ENCODE results near the gene AOX1. TPM values are rescaled to one million over a fixed set of nuclear protein-coding genes. Genes with fewer than 3 reads are reported as not detected.
"Not testable (repeated sequence)": the region's sequence is repeated elsewhere in the genome, so short reads cannot be mapped to it uniquely, and the experiment has no call there.

The AOX1 gene
- total and polyA plus RNA-seq, 4 donors, result 1.2 to 35.6 (median 7.9) TPM

DNA sequence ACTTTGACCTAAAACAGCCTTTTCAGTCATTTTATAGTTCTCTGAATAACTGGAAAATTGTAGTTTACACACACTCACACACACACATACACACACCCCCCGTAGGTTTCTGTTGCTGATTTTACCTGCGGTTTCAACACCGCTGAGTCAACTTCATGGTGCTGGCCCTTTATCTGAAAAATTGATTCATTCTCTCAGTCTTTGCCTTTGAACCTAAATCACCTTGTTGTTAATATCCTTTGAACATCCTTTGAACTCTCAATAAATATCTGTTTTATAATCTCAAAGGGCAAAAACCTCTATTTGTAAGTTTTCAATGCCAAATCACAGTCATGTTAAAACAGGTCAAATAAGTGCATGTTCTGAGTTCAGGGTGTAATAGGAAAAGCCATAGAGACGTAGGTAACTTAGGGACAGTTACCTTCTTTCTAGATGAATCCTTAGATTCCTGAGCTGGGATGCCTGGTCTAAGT is 116.9 kb downstream of the AOX1 start:
- WGBS (ENCODE audit: insufficient coverage), result 82% methylated on average over 3 of the region's 4 CpGs
- H3K27ac ChIP-seq (ENCODE audit: low read depth, low read length), result no peak overlapping the region
- no peaks in the 10 kb centered on the region for H3K4me1 ChIP-seq (ENCODE audit: control insufficient read depth, insufficient read depth, low read length)

DNA sequence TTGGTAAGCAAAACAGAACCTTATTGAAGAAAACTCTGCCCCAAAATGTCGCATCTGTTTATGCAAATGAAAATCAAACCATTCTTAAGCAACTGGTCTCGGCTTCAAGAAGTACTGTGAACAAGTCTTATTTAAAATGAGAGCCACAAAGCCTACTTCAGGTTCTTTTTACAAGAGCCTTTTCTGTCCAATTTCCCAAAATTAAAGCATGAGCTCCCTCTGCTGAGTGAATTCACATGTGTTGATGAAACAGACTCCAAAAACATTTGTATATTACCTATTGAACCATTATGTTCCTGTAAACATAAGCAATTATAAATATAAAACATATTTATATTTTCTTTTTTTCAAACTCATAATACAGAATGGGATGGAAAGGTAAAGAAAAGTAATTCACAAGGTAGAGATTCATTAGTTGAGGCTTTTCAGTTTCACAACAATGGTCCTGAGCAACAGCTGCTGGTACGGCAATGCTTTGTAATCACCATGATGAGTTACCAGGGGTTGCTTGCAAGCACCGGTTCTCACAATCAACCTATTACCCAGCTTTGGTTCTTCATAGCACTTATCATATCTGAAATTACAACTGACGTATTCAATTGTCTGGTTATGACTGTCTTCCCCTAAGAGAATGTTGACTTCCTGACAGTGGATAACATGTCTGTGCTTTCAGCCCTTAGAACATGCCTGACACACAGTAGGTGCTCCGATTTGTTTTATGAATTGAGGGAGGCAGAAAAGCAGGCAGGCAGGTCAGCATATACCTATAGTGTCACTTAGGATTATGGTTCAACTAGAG is 117.5 kb downstream of the AOX1 start:
- WGBS (ENCODE audit: insufficient coverage), result 49% methylated on average over 4 of the region's 6 CpGs
- Histone ChIP-seq H3K4me3 (ENCODE audit: low read depth, low read length) (no peak overlapping the region), H3K27me3 (ENCODE audit: control insufficient read depth, insufficient read depth, low read length) (no peaks in the 10 kb centered on the region), H3K36me3 (ENCODE audit: control insufficient read depth, insufficient read depth, low read length) (no peaks in the 10 kb centered on the region), H3K4me1 (ENCODE audit: control insufficient read depth, insufficient read depth, low read length) (no peaks in the 10 kb centered on the region), H3K27ac (ENCODE audit: low read depth, low read length) (no peak overlapping the region), H3K9me3 (ENCODE audit: control insufficient read depth, insufficient read depth, low read length) (no peaks in the 10 kb centered on the region)
- peak; percentile 36 to 94 (median 57) for DNase-seq (ENCODE audit: low read depth in 4 of 6, low spot score in 6 of 6)

More for the DNA sequence above, 116.9 kb downstream of the AOX1 start:
- Histone ChIP-seq H3K4me3 (ENCODE audit: low read depth, low read length) (no peak overlapping the region), H3K27me3 (ENCODE audit: control insufficient read depth, insufficient read depth, low read length) (no peaks in the 10 kb centered on the region), H3K36me3 (ENCODE audit: control insufficient read depth, insufficient read depth, low read length) (no peaks in the 10 kb centered on the region), H3K9me3 (ENCODE audit: control insufficient read depth, insufficient read depth, low read length) (no peaks in the 10 kb centered on the region)
- no peak for DNase-seq (ENCODE audit: low read depth in 4 of 6, low spot score in 6 of 6)

- no peak overlapping the region for H3K4me3 ChIP-seq (ENCODE audit: low read depth, low read length)
- H3K27ac ChIP-seq (ENCODE audit: low read depth, low read length), result no peak overlapping the region
- WGBS (ENCODE audit: insufficient coverage), result 60% methylated on average over 3 of the region's 4 CpGs
These were observed 118.3 kb downstream of the AOX1 start for GRCh38 chr2:200703926-200704637.

DNA sequence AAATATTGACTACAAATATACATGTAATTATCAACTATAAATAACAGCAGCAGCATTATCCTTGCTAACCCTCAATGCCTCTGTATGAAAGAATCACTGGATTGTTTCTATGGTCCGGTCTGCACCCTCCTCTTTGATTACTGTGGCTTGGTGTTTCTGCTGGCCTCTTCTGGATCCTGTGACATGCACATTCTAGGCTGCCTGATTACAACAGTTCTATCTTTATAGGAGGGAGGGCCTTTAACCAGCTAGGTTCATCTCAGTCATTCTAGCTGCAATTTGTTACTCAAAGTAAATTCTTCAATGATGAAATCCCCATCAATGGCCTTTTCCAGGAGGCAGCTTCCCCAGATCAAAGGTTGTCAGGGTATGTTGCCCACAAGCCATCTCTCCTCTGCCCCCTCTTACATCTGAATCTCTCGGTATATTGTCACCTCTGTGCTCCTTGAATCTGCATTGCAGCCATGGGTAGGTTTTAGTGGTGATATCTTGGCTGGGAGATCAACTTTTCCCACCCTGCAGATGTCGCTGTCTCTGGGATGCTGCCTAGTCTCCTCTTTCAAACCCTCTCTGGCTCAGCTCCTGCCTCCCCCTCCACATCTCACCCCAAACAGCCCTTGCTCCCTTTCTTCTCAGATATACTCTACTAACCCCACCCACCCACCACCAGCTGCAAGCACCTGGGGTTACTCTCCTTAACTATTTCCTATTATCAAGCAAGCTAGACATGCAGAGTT is 119.7 kb downstream of the AOX1 start:
- no peak for DNase-seq (ENCODE audit: low read depth in 4 of 6, low spot score in 6 of 6)
- Histone ChIP-seq H3K4me3 (ENCODE audit: low read depth, low read length) (no peak overlapping the region), H3K9me3 (ENCODE audit: control insufficient read depth, insufficient read depth, low read length) (no peaks in the 10 kb centered on the region), H3K36me3 (ENCODE audit: control insufficient read depth, insufficient read depth, low read length) (no peaks in the 10 kb centered on the region), H3K27me3 (ENCODE audit: control insufficient read depth, insufficient read depth, low read length) (no peaks in the 10 kb centered on the region), H3K4me1 (ENCODE audit: control insufficient read depth, insufficient read depth, low read length) (no peaks in the 10 kb centered on the region), H3K27ac (ENCODE audit: low read depth, low read length) (no peak overlapping the region)
- 0% methylated on average over 1 of the region's 3 CpGs for WGBS (ENCODE audit: insufficient coverage)

More at GRCh38 chr2:200703926-200704637, 118.3 kb downstream of the AOX1 start:
- no peak for DNase-seq (ENCODE audit: low read depth in 4 of 6, low spot score in 6 of 6)
- H3K36me3 ChIP-seq (ENCODE audit: control insufficient read depth, insufficient read depth, low read length), result no peaks in the 10 kb centered on the region
- H3K9me3 ChIP-seq (ENCODE audit: control insufficient read depth, insufficient read depth, low read length), result no peaks in the 10 kb centered on the region
- no peaks in the 10 kb centered on the region for H3K27me3 ChIP-seq (ENCODE audit: control insufficient read depth, insufficient read depth, low read length)
- H3K4me1 ChIP-seq (ENCODE audit: control insufficient read depth, insufficient read depth, low read length), result no peaks in the 10 kb centered on the region

- H3K4me1 ChIP-seq (ENCODE audit: control insufficient read depth, insufficient read depth, low read length), result peaks cover 4% of the 10 kb centered on the region
- WGBS (ENCODE audit: insufficient coverage), result no CpG with 5 or more reads among the region's 1 CpG
- H3K36me3 ChIP-seq (ENCODE audit: control insufficient read depth, insufficient read depth, low read length), result no peaks in the 10 kb centered on the region
- no peaks in the 10 kb centered on the region for H3K27me3 ChIP-seq (ENCODE audit: control insufficient read depth, insufficient read depth, low read length)
- H3K9me3 ChIP-seq (ENCODE audit: control insufficient read depth, insufficient read depth, low read length), result no peaks in the 10 kb centered on the region
- DNase-seq (ENCODE audit: low read depth in 4 of 6, low spot score in 6 of 6), result no peak
- no peak overlapping the region for H3K4me3 ChIP-seq (ENCODE audit: low read depth, low read length)
- no peak overlapping the region for H3K27ac ChIP-seq (ENCODE audit: low read depth, low read length)
These were observed 123.1 kb downstream of the AOX1 start for GRCh38 chr2:200708943-200709342.

GRCh38 chr2:200713003-200713703 is 127.3 kb downstream of the AOX1 start:
- DNase-seq (ENCODE audit: low read depth in 4 of 6, low spot score in 6 of 6), result peak; percentile 63 to 96 (median 78)
- peak overlapping the region; percentile 61 for H3K4me3 ChIP-seq (ENCODE audit: low read depth, low read length)
- H3K4me1 ChIP-seq (ENCODE audit: control insufficient read depth, insufficient read depth, low read length), result peaks cover 4% of the 10 kb centered on the region
- WGBS (ENCODE audit: insufficient coverage), result 0% methylated on average over 13 of the region's 17 CpGs
- peak overlapping the region; percentile 65 for H3K27ac ChIP-seq (ENCODE audit: low read depth, low read length)
- H3K27me3 ChIP-seq (ENCODE audit: control insufficient read depth, insufficient read depth, low read length), result no peaks in the 10 kb centered on the region
- H3K9me3 ChIP-seq (ENCODE audit: control insufficient read depth, insufficient read depth, low read length), result no peaks in the 10 kb centered on the region
- no peaks in the 10 kb centered on the region for H3K36me3 ChIP-seq (ENCODE audit: control insufficient read depth, insufficient read depth, low read length)

GRCh38 chr2:200713704-200714064 is 127.9 kb downstream of the AOX1 start:
- no peaks in the 10 kb centered on the region for H3K36me3 ChIP-seq (ENCODE audit: control insufficient read depth, insufficient read depth, low read length)
- DNase-seq (ENCODE audit: low read depth in 4 of 6, low spot score in 6 of 6), result no peak
- 94% methylated on average over 4 of the region's 4 CpGs for WGBS (ENCODE audit: insufficient coverage)
- H3K9me3 ChIP-seq (ENCODE audit: control insufficient read depth, insufficient read depth, low read length), result no peaks in the 10 kb centered on the region
- no peaks in the 10 kb centered on the region for H3K27me3 ChIP-seq (ENCODE audit: control insufficient read depth, insufficient read depth, low read length)
- no peak overlapping the region for H3K4me3 ChIP-seq (ENCODE audit: low read depth, low read length)
- peaks cover 4% of the 10 kb centered on the region for H3K4me1 ChIP-seq (ENCODE audit: control insufficient read depth, insufficient read depth, low read length)
- no peak overlapping the region for H3K27ac ChIP-seq (ENCODE audit: low read depth, low read length)

GRCh38 chr2:200715014-200715413 is 129.2 kb downstream of the AOX1 start:
- not testable (repeated sequence) for H3K27me3 ChIP-seq (ENCODE audit: control insufficient read depth, insufficient read depth, low read length); H3K4me3 ChIP-seq (ENCODE audit: low read depth, low read length); H3K4me1 ChIP-seq (ENCODE audit: control insufficient read depth, insufficient read depth, low read length); H3K9me3 ChIP-seq (ENCODE audit: control insufficient read depth, insufficient read depth, low read length); DNase-seq (ENCODE audit: low read depth in 4 of 6, low spot score in 6 of 6); H3K27ac ChIP-seq (ENCODE audit: low read depth, low read length); H3K36me3 ChIP-seq (ENCODE audit: control insufficient read depth, insufficient read depth, low read length)
- WGBS (ENCODE audit: insufficient coverage), result no CpG with 5 or more reads among the region's 3 CpGs

DNA sequence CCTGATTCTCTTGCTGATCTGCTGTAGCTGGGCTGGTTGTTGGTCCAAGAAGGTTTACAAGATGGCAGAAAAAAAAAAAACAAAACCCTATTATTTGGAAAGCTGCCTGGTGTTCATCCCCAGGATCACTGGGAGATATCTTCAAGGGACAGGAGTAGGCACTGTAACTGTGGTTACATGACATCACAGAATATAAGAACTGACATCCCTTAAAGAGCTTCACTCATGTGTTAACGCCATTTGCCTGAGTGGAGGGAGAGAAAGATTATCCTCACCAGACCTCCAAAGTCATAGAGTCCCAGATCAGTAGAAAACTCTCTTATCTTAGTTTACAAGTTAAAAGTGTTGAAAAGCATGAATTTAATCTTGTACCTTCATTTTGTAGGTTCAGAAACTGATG is 130.6 kb downstream of the AOX1 start:
- Histone ChIP-seq H3K27me3 (ENCODE audit: control insufficient read depth, insufficient read depth, low read length) (no peaks in the 10 kb centered on the region), H3K27ac (ENCODE audit: low read depth, low read length) (no peak overlapping the region), H3K9me3 (ENCODE audit: control insufficient read depth, insufficient read depth, low read length) (no peaks in the 10 kb centered on the region), H3K4me3 (ENCODE audit: low read depth, low read length) (no peak overlapping the region), H3K36me3 (ENCODE audit: control insufficient read depth, insufficient read depth, low read length) (no peaks in the 10 kb centered on the region), H3K4me1 (ENCODE audit: control insufficient read depth, insufficient read depth, low read length) (peaks cover 4% of the 10 kb centered on the region)
- DNase-seq (ENCODE audit: low read depth in 4 of 6, low spot score in 6 of 6), result no peak
- no CpG with 5 or more reads among the region's 1 CpG for WGBS (ENCODE audit: insufficient coverage)
